ENCODE data around the gene MAPKAP1.

GRCh38 chr9:125388978-125389377 is 318.0 kb downstream of the MAPKAP1 start:
- TF ChIP-seq BACH2 (CRISPR knock-in tag; IDR thresholded peaks at IDR 0.05; ENCODE audit: borderline replicate concordance) (no peak), ESRRG (CRISPR knock-in tag; IDR thresholded peaks at IDR 0.05) (no peak), TCF4 (CRISPR knock-in tag; IDR thresholded peaks at IDR 0.05; ENCODE audit: borderline replicate concordance) (no peak), ZFP30 (CRISPR knock-in tag; IDR thresholded peaks at IDR 0.05) (no peak), ZNF565 (CRISPR knock-in tag; conservative IDR thresholded peaks at IDR 0.05; ENCODE audit: low read depth) (no peak), RARB (CRISPR knock-in tag; IDR thresholded peaks at IDR 0.05) (no peak), ZFP3 (CRISPR knock-in tag; IDR thresholded peaks at IDR 0.05) (no peak), GLIS3 (CRISPR knock-in tag; IDR thresholded peaks at IDR 0.05) (no peak), TOX (CRISPR knock-in tag; IDR thresholded peaks at IDR 0.05; ENCODE audit: borderline replicate concordance) (no peak)
